ENCODE measurements around the gene DNAH17. TPM values are rescaled to one million over a fixed set of nuclear protein-coding genes. Genes with fewer than 3 reads are reported as not detected.

DNAH17 gene
- total RNA-seq, 1 donor from 2014 or later, result 2.8 TPM

- Histone ChIP-seq H3K36me3 (no peaks in the 10 kb centered on the region), H3K9me3 (no peaks in the 10 kb centered on the region), H3K27ac (no peak overlapping the region), H3K27me3 (no peaks in the 10 kb centered on the region), H3K4me3 (no peak overlapping the region), H3K4me1 (no peaks in the 10 kb centered on the region)
- intact Hi-C loops (cut with DNase I), result no loop called here
- DNase-seq (no peak), ATAC-seq (no peak)
- no peak for TF ChIP-seq CTCF (IDR thresholded peaks at IDR 0.05)
Observed at GRCh38 chr17:78548725-78549124, 28.5 kb downstream of the DNAH17 start.

- TF ChIP-seq CTCF (IDR thresholded peaks at IDR 0.05), result no peak
- intact Hi-C loops (cut with DNase I), result no loop called here
- Histone ChIP-seq H3K36me3 (no peaks in the 10 kb centered on the region), H3K27me3 (no peaks in the 10 kb centered on the region), H3K4me1 (no peaks in the 10 kb centered on the region), H3K9me3 (no peaks in the 10 kb centered on the region), H3K27ac (no peak overlapping the region), H3K4me3 (no peak overlapping the region)
- ATAC-seq (no peak), DNase-seq (no peak)
Observed at GRCh38 chr17:78547035-78547434, 30.2 kb downstream of the DNAH17 start.

- Histone ChIP-seq H3K9me3 (no peaks in the 10 kb centered on the region), H3K27ac (no peak overlapping the region), H3K4me1 (no peaks in the 10 kb centered on the region), H3K27me3 (no peaks in the 10 kb centered on the region), H3K36me3 (no peaks in the 10 kb centered on the region), H3K4me3 (no peak overlapping the region)
- intact Hi-C loops (cut with DNase I), result no loop called here
- DNase-seq (no peak), ATAC-seq (no peak)
- TF ChIP-seq CTCF (IDR thresholded peaks at IDR 0.05), result no peak
Observed at GRCh38 chr17:78546476-78546875, 30.7 kb downstream of the DNAH17 start.

- H3K4me1 ChIP-seq, result no peaks in the 10 kb centered on the region
- no peak overlapping the region for H3K27ac ChIP-seq
- no peaks in the 10 kb centered on the region for H3K27me3 ChIP-seq
- no peaks in the 10 kb centered on the region for H3K9me3 ChIP-seq
- ATAC-seq (no peak), DNase-seq (no peak)
- no peak overlapping the region for H3K4me3 ChIP-seq
- no peak for TF ChIP-seq CTCF (IDR thresholded peaks at IDR 0.05)
- intact Hi-C loops (cut with DNase I), result no loop called here
- H3K36me3 ChIP-seq, result no peaks in the 10 kb centered on the region
Observed at GRCh38 chr17:78544881-78545755, 32.1 kb downstream of the DNAH17 start.

- no peak for TF ChIP-seq CTCF (IDR thresholded peaks at IDR 0.05)
- Histone ChIP-seq H3K36me3 (no peaks in the 10 kb centered on the region), H3K4me3 (no peak overlapping the region), H3K27me3 (no peaks in the 10 kb centered on the region), H3K27ac (no peak overlapping the region), H3K4me1 (no peaks in the 10 kb centered on the region), H3K9me3 (no peaks in the 10 kb centered on the region)
- peak; percentile 54 for ATAC-seq
- DNase-seq, result peak; percentile 18
- intact Hi-C loops (cut with DNase I), result no loop called here
Observed at GRCh38 chr17:78541488-78542206, 35.5 kb downstream of the DNAH17 start.
